SKM-1 (cell line): ENCODE results near the gene GLIS2.

ENCODE experiments used
- DNase-seq: peaks from one replicate; lab custom pipeline; 2025; ENCODE audit not compliant: unreplicated experiment; lab: John Stamatoyannopoulos, UW

Gene GLIS2

GRCh38 chr16:4297480-4297879, 18.4 kb upstream of the GLIS2 start:
- DNase-seq = no peak

GRCh38 chr16:4298761-4299522, 16.9 kb upstream of the GLIS2 start:
- DNase-seq = no peak

- no peak for DNase-seq
Measured at GRCh38 chr16:4301177-4301576, 14.7 kb upstream of the GLIS2 start.

GRCh38 chr16:4301968-4302367, 13.9 kb upstream of the GLIS2 start:
- no peak for DNase-seq

- DNase-seq = no peak
Measured at GRCh38 chr16:4303973-4304372, 11.9 kb upstream of the GLIS2 start.

- no peak for DNase-seq
Measured at GRCh38 chr16:4306470-4307214, 9.2 kb upstream of the GLIS2 start.

GRCh38 chr16:4307215-4308037, 8.4 kb upstream of the GLIS2 start:
- DNase-seq = peak; percentile 92

- DNase-seq = no peak
Measured at GRCh38 chr16:4309102-4309832, 6.6 kb upstream of the GLIS2 start.

GRCh38 chr16:4309833-4310266, 6.0 kb upstream of the GLIS2 start:
- DNase-seq = no peak

- DNase-seq = no peak
Measured at GRCh38 chr16:4313563-4314531, 2.0 kb upstream of the GLIS2 start.

GRCh38 chr16:4314532-4315185, 1.2 kb upstream of the GLIS2 start:
- DNase-seq = no peak

GRCh38 chr16:4316108-4316863, 419 bp downstream of the GLIS2 start:
- no peak for DNase-seq

- no peak for DNase-seq
Measured at GRCh38 chr16:4316864-4317531, 1.1 kb downstream of the GLIS2 start.

GRCh38 chr16:4317532-4318450, 1.9 kb downstream of the GLIS2 start:
- DNase-seq = no peak

GRCh38 chr16:4318451-4318910, 2.6 kb downstream of the GLIS2 start:
- no peak for DNase-seq

GRCh38 chr16:4318967-4319366, 3.1 kb downstream of the GLIS2 start:
- DNase-seq = no peak
